Caco-2 (cell line): Measurements from ENCODE around the gene AHRR. TPM values are rescaled to one million over a fixed set of nuclear protein-coding genes. Genes with fewer than 3 reads are reported as not detected.
A peak's percentile ranks its signal among the peaks of the same experiment; 100 is the strongest.
"Not testable (repeated sequence)": the region's sequence is repeated elsewhere in the genome, so short reads cannot be mapped to it uniquely, and the experiment has no call there.

Source experiments
- Bru-seq: library from RNA; stranded (reverse); fragments of 400-500 nt; gene quantifications from one replicate; lab custom pipeline; 2021; lab: Mats Ljungman, UMichigan
- BruChase-seq, 2 experiments: library from RNA; stranded (reverse); fragments of 400-500 nt; gene quantifications; one replicate each; lab custom pipeline; 2021; lab: Mats Ljungman, UMichigan
- BruUV-seq: library from RNA; stranded (reverse); fragments of 400-500 nt; replicated peaks from 2 replicates; lab custom pipeline; 2021; lab: Mats Ljungman, UMichigan
- CTCF ChIA-PET: fragments of 300-600 bp; sonication (Branson Sonifier 250); formaldehyde crosslinking; loops from one replicate; lab custom pipeline; 2022; ENCODE audit warnings: antibody characterized with exemption; lab: Charles Lee
- POLR2A ChIA-PET: fragments of 300-600 bp; sonication (Branson Sonifier 250); formaldehyde crosslinking; loops from one replicate; lab custom pipeline; 2022; ENCODE audit warnings: antibody characterized with exemption; lab: Charles Lee
- DNase-seq, 2 experiments: peaks; one replicate each; pipeline versions ENCODE4 v3.0.0 to v3.0.0-alpha.2; 2020 to 2022
- H3K27me3 ChIP-seq: replicated peaks from 2 replicates; pipeline ENCODE4 v1.6.0; 2011; ENCODE audit warnings: low read length; ENCODE audit not compliant: control insufficient read depth, insufficient read depth
- H3K36me3 ChIP-seq: 2 replicates; pipeline ENCODE4 v1.5.1; 2011; ENCODE audit warnings: low read length; ENCODE audit not compliant: control insufficient read depth, insufficient read depth
- H3K4me1 ChIP-seq: fragments of 250-450 bp; sonication (Bioruptor Pico); 2 replicates; pipeline ENCODE4 v1.5.1; 2020; ENCODE audit warnings: mild to moderate bottlenecking
- H3K4me3 ChIP-seq: 2 replicates; pipeline ENCODE4 v1.5.1; 2011; ENCODE audit warnings: low read depth, mild to moderate bottlenecking, control low read depth, low read length
- H3K9me3 ChIP-seq: fragments of 250-450 bp; sonication (Bioruptor Pico); 2 replicates; pipeline ENCODE4 v1.5.1; 2020; ENCODE audit warnings: mild to moderate bottlenecking, moderate library complexity
- H3K27ac Mint-ChIP-seq: one replicate; pipeline ENCODE4 v1.8.0; 2022; ENCODE audit warnings: mixed read lengths; ENCODE audit not compliant: unreplicated experiment
- H3K27me3 Mint-ChIP-seq: one replicate; pipeline ENCODE4 v1.8.0; 2022; ENCODE audit warnings: mixed read lengths; ENCODE audit not compliant: insufficient read depth, unreplicated experiment
- H3K36me3 Mint-ChIP-seq: one replicate; pipeline ENCODE4 v1.8.0; 2022; ENCODE audit warnings: mild to moderate bottlenecking, mixed read lengths; ENCODE audit not compliant: insufficient read depth, unreplicated experiment
- H3K4me1 Mint-ChIP-seq: one replicate; pipeline ENCODE4 v1.8.0; 2022; ENCODE audit warnings: low read depth, mixed read lengths; ENCODE audit not compliant: unreplicated experiment
- H3K4me3 Mint-ChIP-seq: one replicate; pipeline ENCODE4 v1.8.0; 2022; ENCODE audit warnings: mild to moderate bottlenecking, moderate library complexity, mixed read lengths; ENCODE audit not compliant: unreplicated experiment
- H3K9me3 Mint-ChIP-seq: one replicate; pipeline ENCODE4 v1.8.0; 2022; ENCODE audit warnings: mixed read lengths; ENCODE audit not compliant: unreplicated experiment
- CTCF ChIP-seq, 2 experiments: fragments of 200-600 bp in 1 of 2; IDR thresholded peaks; 1 replicate in 1 of 2; 2 replicates in 1 of 2; pipeline versions ENCODE4 v1.5.1 to v1.8.0; 2011 to 2022; ENCODE audit warnings: antibody characterized with exemption in 1 of 2, control low read depth in 1 of 2, inconsistent platforms in 1 of 2, low read depth in 1 of 2, low read length in 1 of 2, mild to moderate bottlenecking in 1 of 2, moderate library complexity in 1 of 2; ENCODE audit not compliant: insufficient read depth in 1 of 2, severe bottlenecking in 1 of 2, unreplicated experiment in 1 of 2
- intact Hi-C: fragments of 100-400 bp; cut with micrococcal nuclease; formaldehyde crosslinking; loops from one replicate; pipeline ENCODE4 v1.10.0; 2022; ENCODE audit not compliant: unreplicated experiment
- long read RNA-seq: library from polyadenylated mRNA; stranded (forward); transcript quantifications from one replicate; pipeline ENCODE4 v2.0.0, GENCODE V29; 2022
- total RNA-seq: library from RNA; stranded (reverse); gene quantifications from 2 replicates; pipeline ENCODE4 v1.2.3, GENCODE V29; 2022

The AHRR gene
- total RNA-seq = 0.91 and 1.1 TPM in 2 replicates
- percentile 27 among the genes with signal in this experiment for Bru-seq, nascent RNA
- BruChase-seq, experiment 1, labeled RNA remaining after a 2-hour chase = percentile 33 among the genes with signal in this experiment
- percentile 37 among the genes with signal in this experiment for BruChase-seq, experiment 2, labeled RNA remaining after a 6-hour chase
- long read RNA-seq, partial matches to known transcripts = 0 of 1 reads
- long read RNA-seq, other reads (novel, unspliced or antisense) = 1 of 1 reads

- no TSS peak for BruUV-seq
- no peaks in the 10 kb centered on the region for H3K4me1 Mint-ChIP-seq
- intact Hi-C loops = no loop called here
- H3K27ac Mint-ChIP-seq = no peak within 1 kb of the TSS
- H3K9me3 Mint-ChIP-seq = no peaks in the 10 kb centered on the region
- peaks cover 18% of the 10 kb centered on the region for H3K36me3 Mint-ChIP-seq
- H3K27me3 ChIP-seq = no peaks in the 10 kb centered on the region
- H3K4me1 ChIP-seq = 0 out of 2 replicates have a peak, but pooled peaks cover 4% of the 10 kb centered on the region
- peak; percentile 55 to 89 for DNase-seq
- ChIA-PET POLR2A (no interaction called here), CTCF (interaction anchor here (0.7 kb wide), 1 partner anchor 151 kb away, joined by 3 read pairs; no protein-coding TSS in a partner anchor)
- peak within 1 kb of the TSS; percentile 56 for H3K4me3 ChIP-seq
- H3K36me3 ChIP-seq = no peaks in the 10 kb centered on the region
- TF ChIP-seq CTCF (IDR thresholded peaks at IDR 0.05; ENCODE audit: insufficient read depth in 1 of 2, low read depth in 1 of 2, low read length in 1 of 2, severe bottlenecking in 1 of 2, unreplicated experiment in 1 of 2) = peak; percentile 37 to 51
- peak within 1 kb of the TSS; percentile 76 for H3K4me3 Mint-ChIP-seq
- H3K27me3 Mint-ChIP-seq = peaks cover 8% of the 10 kb centered on the region
- H3K9me3 ChIP-seq = no peaks in the 10 kb centered on the region
Measured at GRCh38 chr5:321230-321725, at the start of gene AHRR. Gene AHRR, plus strand, starts transcription at chr5:321714. Its CDS starts 22,189 bp downstream, at chr5:343903.

- not testable (repeated sequence) for DNase-seq, H3K4me1 ChIP-seq, H3K9me3 Mint-ChIP-seq, H3K27me3 Mint-ChIP-seq, H3K9me3 ChIP-seq, H3K27me3 ChIP-seq, BruUV-seq, H3K36me3 ChIP-seq
- Mint-ChIP-seq H3K36me3 (peaks cover 46% of the 10 kb centered on the region), H3K27ac (peak overlapping the region; percentile 69), H3K4me1 (peaks cover 10% of the 10 kb centered on the region), H3K4me3 (peak overlapping the region; percentile 79)
- ChIA-PET POLR2A (interaction anchor here (1.1 to 2.0 kb wide), 2 partner anchors 11 to 53 kb away, joined by 8 to 19 read pairs; partner anchors contain the start of genes CCDC127 and SDHA), CTCF (interaction anchor here (0.8 to 1.2 kb wide), 3 partner anchors 53 to 160 kb away, joined by 5 to 8 read pairs (median 8); partner anchors contain the start of genes CCDC127 and SDHA)
- intact Hi-C loops = loop anchor here (2.0 kb wide), 1 partner anchor 53 kb away; the partner anchor contains the start of genes CCDC127 and SDHA
- H3K4me3 ChIP-seq = peak overlapping the region; percentile 87
Measured at GRCh38 chr5:271828-272167, 49.7 kb upstream of the AHRR start.

- BruUV-seq, H3K36me3 ChIP-seq, POLR2A ChIA-PET, H3K9me3 ChIP-seq, H3K9me3 Mint-ChIP-seq, H3K27me3 Mint-ChIP-seq, CTCF ChIA-PET, H3K27me3 ChIP-seq, DNase-seq, H3K4me1 ChIP-seq, intact Hi-C loops: not testable (repeated sequence)
- peak overlapping the region; percentile 6 for H3K4me3 ChIP-seq
- Mint-ChIP-seq H3K27ac (peak overlapping the region; percentile 58), H3K4me1 (peaks cover 10% of the 10 kb centered on the region), H3K4me3 (peak overlapping the region; percentile 79), H3K36me3 (peaks cover 45% of the 10 kb centered on the region)
Measured at GRCh38 chr5:273091-273490, 48.4 kb upstream of the AHRR start.

GRCh38 chr5:273491-273890 is 48.0 kb upstream of the AHRR start:
- H3K4me3 ChIP-seq, POLR2A ChIA-PET: not testable (repeated sequence)

GRCh38 chr5:274346-274745 is 47.2 kb upstream of the AHRR start:
- peaks cover 10% of the 10 kb centered on the region for H3K4me1 Mint-ChIP-seq
- H3K27ac Mint-ChIP-seq, POLR2A ChIA-PET, BruUV-seq, H3K27me3 Mint-ChIP-seq, H3K27me3 ChIP-seq, H3K9me3 Mint-ChIP-seq, H3K4me1 ChIP-seq, H3K9me3 ChIP-seq, H3K4me3 Mint-ChIP-seq, DNase-seq, CTCF ChIA-PET, H3K36me3 ChIP-seq, intact Hi-C loops, H3K4me3 ChIP-seq: not testable (repeated sequence)
- H3K36me3 Mint-ChIP-seq = peaks cover 57% of the 10 kb centered on the region

More at GRCh38 chr5:273491-273890, 48.0 kb upstream of the AHRR start:
- H3K36me3 Mint-ChIP-seq = peaks cover 49% of the 10 kb centered on the region
- H3K4me1 Mint-ChIP-seq = peaks cover 10% of the 10 kb centered on the region
- H3K9me3 Mint-ChIP-seq, H3K4me1 ChIP-seq, H3K27me3 Mint-ChIP-seq, H3K36me3 ChIP-seq, H3K27me3 ChIP-seq, DNase-seq, CTCF ChIA-PET, intact Hi-C loops, H3K9me3 ChIP-seq: not testable (repeated sequence)
- BruUV-seq = TSS peak; percentile 42
- H3K4me3 Mint-ChIP-seq = peak overlapping the region; percentile 79
- H3K27ac Mint-ChIP-seq = peak overlapping the region; percentile 58
